Umbilical cord (tissue), 1 donor: ENCODE data around the gene DIP2B. TPM values are rescaled to one million over a fixed set of nuclear protein-coding genes. Genes with fewer than 3 reads are reported as not detected.

Source experiments
- total RNA-seq: library from RNA; depleted of rRNA; stranded (reverse); fragments of >200 nt; gene quantifications from one replicate; pipeline ENCODE4 v1.2.3, GENCODE V29; 2014; ENCODE audit warnings: low replicate concordance; ENCODE audit not compliant: insufficient read depth

Gene DIP2B
- total RNA-seq, 1 donor from 2014 or later, result 32.7 TPM

Other genes with a start within 250 kb of the DIP2B start
- 147 TPM for gene LIMA1, start 221.5 kb upstream of the DIP2B start, total RNA-seq
- 4.6 TPM for gene FAM186A, start 108.4 kb upstream of the DIP2B start, total RNA-seq
- gene LARP4, start 104.1 kb upstream of the DIP2B start, total RNA-seq, result 48.2 TPM